GM12874 (cell line): ENCODE results near the gene MSMO1.

ENCODE experiments used
- TF ChIP-seq, protein P1 (sequence below): IDR thresholded peaks from 2 replicates; pipeline ENCODE4 v1.5.1; 2011; ENCODE audit warnings: low read depth, mild to moderate bottlenecking, control low read depth, low read length, moderate library complexity; ENCODE audit not compliant: insufficient read depth

The MSMO1 gene

DNA sequence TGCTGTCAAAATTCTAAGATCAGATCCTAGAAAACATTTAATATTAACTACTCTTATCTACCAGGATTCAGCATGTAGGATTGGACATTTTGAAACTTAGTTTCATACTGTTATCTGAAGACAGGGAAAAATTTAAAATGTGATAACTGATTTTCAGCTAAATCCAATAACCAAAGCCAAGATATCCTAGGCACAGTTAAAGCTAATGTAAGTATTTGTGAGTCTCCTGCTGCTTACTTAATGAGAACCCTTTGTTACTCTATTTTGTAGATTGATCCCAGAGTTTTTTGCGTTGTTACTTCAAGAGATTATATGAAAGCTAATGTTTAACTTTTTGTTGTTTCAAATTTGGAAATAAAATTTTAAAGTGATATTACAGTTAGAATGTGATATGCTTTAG lies 53.3 kb downstream of the MSMO1 start:
- TF ChIP-seq, protein P1, sequence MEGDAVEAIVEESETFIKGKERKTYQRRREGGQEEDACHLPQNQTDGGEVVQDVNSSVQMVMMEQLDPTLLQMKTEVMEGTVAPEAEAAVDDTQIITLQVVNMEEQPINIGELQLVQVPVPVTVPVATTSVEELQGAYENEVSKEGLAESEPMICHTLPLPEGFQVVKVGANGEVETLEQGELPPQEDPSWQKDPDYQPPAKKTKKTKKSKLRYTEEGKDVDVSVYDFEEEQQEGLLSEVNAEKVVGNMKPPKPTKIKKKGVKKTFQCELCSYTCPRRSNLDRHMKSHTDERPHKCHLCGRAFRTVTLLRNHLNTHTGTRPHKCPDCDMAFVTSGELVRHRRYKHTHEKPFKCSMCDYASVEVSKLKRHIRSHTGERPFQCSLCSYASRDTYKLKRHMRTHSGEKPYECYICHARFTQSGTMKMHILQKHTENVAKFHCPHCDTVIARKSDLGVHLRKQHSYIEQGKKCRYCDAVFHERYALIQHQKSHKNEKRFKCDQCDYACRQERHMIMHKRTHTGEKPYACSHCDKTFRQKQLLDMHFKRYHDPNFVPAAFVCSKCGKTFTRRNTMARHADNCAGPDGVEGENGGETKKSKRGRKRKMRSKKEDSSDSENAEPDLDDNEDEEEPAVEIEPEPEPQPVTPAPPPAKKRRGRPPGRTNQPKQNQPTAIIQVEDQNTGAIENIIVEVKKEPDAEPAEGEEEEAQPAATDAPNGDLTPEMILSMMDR = no peak

DNA sequence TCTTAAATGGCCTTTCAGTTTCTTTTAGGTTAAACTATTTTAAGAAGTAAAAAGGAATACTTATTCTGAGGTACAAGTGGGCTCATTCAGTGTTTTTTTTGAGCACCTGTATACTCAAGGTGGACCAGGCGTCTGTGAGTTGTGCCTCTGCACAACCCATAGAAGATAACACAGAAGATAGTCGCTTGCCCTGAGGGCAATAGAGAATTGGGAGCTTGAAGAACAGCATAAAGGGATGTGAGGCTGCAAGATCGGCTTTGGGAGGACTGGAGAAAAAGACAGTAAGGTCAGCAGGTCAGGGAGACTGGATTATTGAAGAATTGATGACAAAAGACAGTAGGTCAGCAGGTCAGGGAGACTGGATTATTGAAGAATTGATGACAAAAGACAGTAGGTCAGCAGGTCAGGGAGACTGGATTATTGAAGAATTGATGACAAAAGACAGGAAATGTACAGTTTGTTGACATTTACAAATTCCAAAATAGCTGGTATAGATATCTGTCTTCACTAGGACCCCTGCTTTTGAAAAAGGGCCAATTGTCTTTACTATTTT lies 54.4 kb downstream of the MSMO1 start:
- TF ChIP-seq, protein P1 = no peak

DNA sequence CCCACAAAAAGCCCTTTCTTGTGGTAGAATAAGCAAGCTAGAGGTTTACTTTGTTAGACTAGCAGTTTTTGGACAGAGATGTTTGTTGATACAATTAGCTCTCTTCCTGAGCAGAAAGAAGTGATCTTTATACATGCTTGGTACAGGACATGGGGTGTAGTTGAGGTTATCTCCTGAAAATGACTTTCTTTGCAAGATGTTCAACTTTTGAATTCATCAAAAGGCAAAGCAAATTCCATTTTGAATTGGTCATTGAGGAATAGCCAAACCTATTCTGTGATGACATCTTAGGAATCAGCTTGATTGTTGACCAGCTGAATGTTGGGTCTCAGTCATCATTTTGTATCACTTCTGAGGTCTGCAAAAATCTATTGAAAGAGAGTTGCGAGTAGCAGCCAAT lies 55.2 kb downstream of the MSMO1 start:
- TF ChIP-seq, protein P1 = no peak

DNA sequence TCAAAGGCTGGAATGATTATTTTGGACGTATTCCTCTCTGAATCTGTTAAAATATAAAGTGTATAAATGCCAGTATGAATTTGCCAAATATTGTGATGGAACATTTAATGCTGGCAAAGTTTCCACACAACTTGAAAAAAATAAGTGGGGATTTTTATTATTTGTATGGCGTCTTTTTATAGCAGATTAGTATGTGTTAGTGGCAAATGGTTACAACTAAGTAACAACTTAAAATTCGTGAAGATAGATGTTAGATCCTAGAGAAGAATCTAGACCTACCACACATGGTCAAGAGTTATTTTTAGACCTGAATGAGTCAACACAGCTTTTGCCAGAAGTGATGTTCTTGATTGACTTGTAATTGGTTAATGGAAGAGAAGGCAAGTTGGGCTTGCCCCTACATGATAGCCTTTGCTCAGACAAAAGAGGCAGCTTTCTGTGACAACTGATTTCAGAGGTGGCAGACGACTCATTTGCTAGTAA lies 56.2 kb downstream of the MSMO1 start:
- TF ChIP-seq, protein P1 = no peak

DNA sequence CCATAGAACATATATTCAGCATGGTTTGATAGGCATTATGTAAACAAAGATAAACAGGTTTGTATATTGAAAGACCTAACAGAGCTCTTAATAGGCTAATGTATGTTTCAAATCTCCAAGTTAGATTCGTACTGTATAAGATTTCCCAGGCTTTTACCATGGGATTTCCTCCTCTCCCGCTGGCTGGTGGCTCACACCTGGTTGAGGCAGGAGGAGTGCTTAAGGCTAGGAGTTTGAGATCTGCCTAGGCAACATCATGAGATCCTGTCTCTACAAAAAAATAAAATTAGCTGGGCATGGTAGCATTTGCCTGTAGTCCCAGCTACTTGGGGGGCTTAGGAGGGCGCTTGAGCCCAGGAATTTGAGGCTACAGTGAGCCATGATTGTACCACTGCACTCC lies 56.7 kb downstream of the MSMO1 start:
- TF ChIP-seq, protein P1 = no peak

DNA sequence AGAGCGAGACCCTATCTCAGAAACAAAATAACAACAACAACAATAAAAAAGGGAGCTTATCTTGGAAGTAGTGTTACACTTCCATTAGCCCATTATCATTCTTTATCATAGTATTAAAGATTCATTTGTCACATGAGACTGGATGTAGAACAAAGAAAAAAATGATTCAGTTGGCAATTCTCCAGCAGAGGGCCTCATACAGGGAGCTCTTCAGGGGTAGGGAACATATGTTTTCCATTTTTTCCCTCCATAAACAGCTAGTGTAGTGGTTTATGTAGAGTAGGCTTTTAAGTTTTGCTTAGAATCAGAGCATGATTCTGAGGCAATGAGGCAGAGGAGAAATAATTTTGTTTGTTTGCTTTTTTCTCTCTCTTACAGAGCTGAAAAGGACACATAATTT lies 57.1 kb downstream of the MSMO1 start:
- TF ChIP-seq, protein P1 = no peak

DNA sequence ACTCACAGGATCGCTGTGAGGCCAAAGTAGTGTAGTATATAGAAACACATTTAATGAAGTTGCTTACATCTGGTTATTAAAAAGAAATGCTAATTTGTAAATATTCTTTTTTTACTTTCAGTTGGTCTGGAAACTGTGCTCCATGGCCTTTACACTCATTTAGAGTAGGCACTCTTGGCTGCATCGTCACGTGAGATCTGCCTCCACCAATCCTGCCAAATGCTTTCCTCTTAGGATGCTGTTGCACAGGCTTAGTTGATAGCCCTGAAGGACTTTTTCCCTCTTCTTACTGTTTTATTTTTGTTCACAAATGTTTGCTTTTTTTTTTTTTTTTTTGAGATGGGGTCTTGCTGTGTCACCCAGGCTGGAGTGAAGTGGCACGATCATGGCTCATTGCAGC lies 57.7 kb downstream of the MSMO1 start:
- TF ChIP-seq, protein P1 = no peak
